Dendritic cell treated with granulocyte-macrophage colony-stimulating factor and Interleukin-4, amounts not matched to agents 40 ng/mL and 50 ng/mL, for 4 days (primary cell): ENCODE results near the gene LHX1.

ENCODE experiments used
- H3K27ac Mint-ChIP-seq: one replicate; pipeline ENCODE4 v1.8.0; 2022; ENCODE audit warnings: mild to moderate bottlenecking, mixed read lengths
- H3K27me3 Mint-ChIP-seq: one replicate; pipeline ENCODE4 v1.8.0; 2022; ENCODE audit warnings: mild to moderate bottlenecking, mixed read lengths
- H3K36me3 Mint-ChIP-seq: one replicate; pipeline ENCODE4 v1.8.0; 2022; ENCODE audit warnings: low read depth, mixed read lengths
- H3K4me1 Mint-ChIP-seq: one replicate; pipeline ENCODE4 v1.8.0; 2022; ENCODE audit warnings: low read depth, mixed read lengths
- H3K4me3 Mint-ChIP-seq: one replicate; pipeline ENCODE4 v1.8.0; 2022; ENCODE audit warnings: mild to moderate bottlenecking, moderate library complexity, mixed read lengths
- H3K9me3 Mint-ChIP-seq: one replicate; pipeline ENCODE4 v1.8.0; 2022; ENCODE audit warnings: mixed read lengths
- intact Hi-C: fragments of 100-400 bp; cut with micrococcal nuclease; formaldehyde crosslinking; loops from one replicate; pipeline ENCODE4 v1.15.0; 2022

The LHX1 gene

GRCh38 chr17:36937001-36937958 is at the start of gene LHX1:
TSS of gene LHX1 (plus strand) at chr17:36937475. CDS start at chr17:36938198, 723 bp downstream.
- Mint-ChIP-seq H3K4me1 (peaks cover 84% of the 10 kb centered on the region), H3K27me3 (peaks cover 100% of the 10 kb centered on the region), H3K4me3 (peak within 1 kb of the TSS; percentile 69), H3K9me3 (no peaks in the 10 kb centered on the region), H3K36me3 (no peaks in the 10 kb centered on the region), H3K27ac (peak within 1 kb of the TSS; percentile 34)
- intact Hi-C loops: no loop called here

GRCh38 chr17:36888236-36888951 is 48.9 kb upstream of the LHX1 start:
- intact Hi-C loops: no loop called here
- Mint-ChIP-seq H3K27ac (no peak overlapping the region), H3K9me3 (no peaks in the 10 kb centered on the region), H3K4me3 (no peak overlapping the region), H3K4me1 (no peaks in the 10 kb centered on the region), H3K27me3 (peaks cover 41% of the 10 kb centered on the region), H3K36me3 (no peaks in the 10 kb centered on the region)

GRCh38 chr17:36889770-36890349 is 47.4 kb upstream of the LHX1 start:
- no peak overlapping the region for H3K4me3 Mint-ChIP-seq
- H3K36me3 Mint-ChIP-seq: no peaks in the 10 kb centered on the region
- no peak overlapping the region for H3K27ac Mint-ChIP-seq
- no peaks in the 10 kb centered on the region for H3K4me1 Mint-ChIP-seq
- no peaks in the 10 kb centered on the region for H3K9me3 Mint-ChIP-seq
- intact Hi-C loops: no loop called here
- peaks cover 32% of the 10 kb centered on the region for H3K27me3 Mint-ChIP-seq

GRCh38 chr17:36890398-36891168 is 46.7 kb upstream of the LHX1 start:
- H3K36me3 Mint-ChIP-seq: no peaks in the 10 kb centered on the region
- no peaks in the 10 kb centered on the region for H3K9me3 Mint-ChIP-seq
- H3K27me3 Mint-ChIP-seq: peaks cover 26% of the 10 kb centered on the region
- no peak overlapping the region for H3K27ac Mint-ChIP-seq
- intact Hi-C loops: no loop called here
- no peak overlapping the region for H3K4me3 Mint-ChIP-seq
- no peaks in the 10 kb centered on the region for H3K4me1 Mint-ChIP-seq

GRCh38 chr17:36892112-36892838 is 45.0 kb upstream of the LHX1 start:
- Mint-ChIP-seq H3K27me3 (peaks cover 16% of the 10 kb centered on the region), H3K27ac (no peak overlapping the region), H3K4me3 (no peak overlapping the region), H3K9me3 (no peaks in the 10 kb centered on the region), H3K4me1 (no peaks in the 10 kb centered on the region), H3K36me3 (no peaks in the 10 kb centered on the region)
- intact Hi-C loops: no loop called here

- Mint-ChIP-seq H3K9me3 (no peaks in the 10 kb centered on the region), H3K27me3 (peaks cover 11% of the 10 kb centered on the region), H3K36me3 (no peaks in the 10 kb centered on the region), H3K4me1 (no peaks in the 10 kb centered on the region), H3K27ac (no peak overlapping the region), H3K4me3 (no peak overlapping the region)
- intact Hi-C loops: no loop called here
Observed at GRCh38 chr17:36894177-36894576, 43.1 kb upstream of the LHX1 start.

- no peaks in the 10 kb centered on the region for H3K9me3 Mint-ChIP-seq
- intact Hi-C loops: no loop called here
- no peaks in the 10 kb centered on the region for H3K36me3 Mint-ChIP-seq
- H3K27me3 Mint-ChIP-seq: peaks cover 13% of the 10 kb centered on the region
- H3K4me3 Mint-ChIP-seq: no peak overlapping the region
- no peaks in the 10 kb centered on the region for H3K4me1 Mint-ChIP-seq
- no peak overlapping the region for H3K27ac Mint-ChIP-seq
Observed at GRCh38 chr17:36894925-36895324, 42.4 kb upstream of the LHX1 start.

GRCh38 chr17:36899250-36900159 is 37.8 kb upstream of the LHX1 start:
- Mint-ChIP-seq H3K9me3 (no peaks in the 10 kb centered on the region), H3K27ac (no peak overlapping the region), H3K4me3 (no peak overlapping the region), H3K27me3 (peaks cover 16% of the 10 kb centered on the region), H3K36me3 (no peaks in the 10 kb centered on the region), H3K4me1 (no peaks in the 10 kb centered on the region)
- intact Hi-C loops: no loop called here

- no peak overlapping the region for H3K4me3 Mint-ChIP-seq
- H3K4me1 Mint-ChIP-seq: no peaks in the 10 kb centered on the region
- no peaks in the 10 kb centered on the region for H3K9me3 Mint-ChIP-seq
- intact Hi-C loops: no loop called here
- H3K27ac Mint-ChIP-seq: no peak overlapping the region
- peaks cover 18% of the 10 kb centered on the region for H3K27me3 Mint-ChIP-seq
- no peaks in the 10 kb centered on the region for H3K36me3 Mint-ChIP-seq
Observed at GRCh38 chr17:36900160-36900512, 37.1 kb upstream of the LHX1 start.

GRCh38 chr17:36901506-36901905 is 35.8 kb upstream of the LHX1 start:
- Mint-ChIP-seq H3K27me3 (peaks cover 22% of the 10 kb centered on the region), H3K9me3 (no peaks in the 10 kb centered on the region), H3K4me1 (no peaks in the 10 kb centered on the region), H3K27ac (no peak overlapping the region), H3K36me3 (no peaks in the 10 kb centered on the region), H3K4me3 (no peak overlapping the region)
- intact Hi-C loops: no loop called here

- no peaks in the 10 kb centered on the region for H3K36me3 Mint-ChIP-seq
- intact Hi-C loops: no loop called here
- H3K4me3 Mint-ChIP-seq: no peak overlapping the region
Observed at GRCh38 chr17:36907407-36907806, 29.9 kb upstream of the LHX1 start.

GRCh38 chr17:36910513-36910912 is 26.8 kb upstream of the LHX1 start:
- H3K36me3 Mint-ChIP-seq: no peaks in the 10 kb centered on the region
- no peak overlapping the region for H3K27ac Mint-ChIP-seq
- H3K4me3 Mint-ChIP-seq: no peak overlapping the region
- no peaks in the 10 kb centered on the region for H3K9me3 Mint-ChIP-seq
- H3K27me3 Mint-ChIP-seq: peaks cover 48% of the 10 kb centered on the region
- no peaks in the 10 kb centered on the region for H3K4me1 Mint-ChIP-seq
- intact Hi-C loops: no loop called here

More at GRCh38 chr17:36907407-36907806, 29.9 kb upstream of the LHX1 start:
- no peaks in the 10 kb centered on the region for H3K9me3 Mint-ChIP-seq
- peaks cover 48% of the 10 kb centered on the region for H3K27me3 Mint-ChIP-seq
- no peaks in the 10 kb centered on the region for H3K4me1 Mint-ChIP-seq
- no peak overlapping the region for H3K27ac Mint-ChIP-seq
